Measurements from ENCODE around the gene HOXC9. TPM values are rescaled to one million over a fixed set of nuclear protein-coding genes. Genes with fewer than 3 reads are reported as not detected.

HOXC9 gene
- total and polyA plus RNA-seq, 7 donors = 6.4 to 31.1 (median 11.3) TPM

DNA sequence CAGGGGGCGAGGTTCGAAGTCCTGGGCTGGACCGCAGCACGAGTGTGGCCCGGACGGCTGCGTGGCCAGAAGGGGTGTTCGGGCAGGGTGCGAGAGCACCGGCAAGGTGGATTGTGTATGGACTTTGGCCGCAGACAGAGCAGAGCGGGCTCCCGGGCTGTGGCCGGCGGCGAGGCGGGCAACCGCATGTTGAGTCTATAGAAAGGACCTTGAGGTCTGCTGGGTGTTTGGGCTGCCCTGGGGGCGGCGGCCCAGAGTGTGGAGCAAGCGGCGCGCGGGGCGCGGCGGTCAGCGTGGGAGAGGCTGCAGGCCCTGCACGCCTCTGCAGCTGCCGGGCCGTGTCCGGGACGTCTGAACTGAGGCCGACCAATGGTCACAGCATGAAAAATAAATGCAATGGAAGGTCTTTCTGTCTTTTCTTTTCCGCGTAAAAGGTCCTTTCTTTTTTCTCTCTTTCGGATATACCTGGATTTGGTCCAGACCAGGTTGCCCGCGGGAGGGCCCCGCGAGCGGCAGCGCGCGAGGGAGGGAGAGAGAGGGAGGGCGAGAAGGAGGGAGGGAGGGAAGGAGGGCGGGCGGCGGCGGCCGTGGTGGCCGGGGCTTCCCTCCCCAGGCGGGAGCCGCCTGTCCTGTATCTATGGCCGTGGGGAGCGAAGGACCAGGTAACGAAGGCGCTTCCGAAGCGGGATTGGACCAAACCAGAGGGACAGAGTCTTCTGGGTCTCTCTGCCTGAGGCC is 5.5 kb upstream of the HOXC9 start:
- TF ChIP-seq, protein P1, sequence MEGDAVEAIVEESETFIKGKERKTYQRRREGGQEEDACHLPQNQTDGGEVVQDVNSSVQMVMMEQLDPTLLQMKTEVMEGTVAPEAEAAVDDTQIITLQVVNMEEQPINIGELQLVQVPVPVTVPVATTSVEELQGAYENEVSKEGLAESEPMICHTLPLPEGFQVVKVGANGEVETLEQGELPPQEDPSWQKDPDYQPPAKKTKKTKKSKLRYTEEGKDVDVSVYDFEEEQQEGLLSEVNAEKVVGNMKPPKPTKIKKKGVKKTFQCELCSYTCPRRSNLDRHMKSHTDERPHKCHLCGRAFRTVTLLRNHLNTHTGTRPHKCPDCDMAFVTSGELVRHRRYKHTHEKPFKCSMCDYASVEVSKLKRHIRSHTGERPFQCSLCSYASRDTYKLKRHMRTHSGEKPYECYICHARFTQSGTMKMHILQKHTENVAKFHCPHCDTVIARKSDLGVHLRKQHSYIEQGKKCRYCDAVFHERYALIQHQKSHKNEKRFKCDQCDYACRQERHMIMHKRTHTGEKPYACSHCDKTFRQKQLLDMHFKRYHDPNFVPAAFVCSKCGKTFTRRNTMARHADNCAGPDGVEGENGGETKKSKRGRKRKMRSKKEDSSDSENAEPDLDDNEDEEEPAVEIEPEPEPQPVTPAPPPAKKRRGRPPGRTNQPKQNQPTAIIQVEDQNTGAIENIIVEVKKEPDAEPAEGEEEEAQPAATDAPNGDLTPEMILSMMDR (IDR thresholded peaks at IDR 0.05) = no peak
- H3K36me3 ChIP-seq (ENCODE audit: insufficient read depth in 1 of 2, low read depth in 1 of 2) = no peaks in the 10 kb centered on the region
- peaks cover 0 to 3% (median 0%) of the 10 kb centered on the region in 3 donors for H3K27me3 ChIP-seq (ENCODE audit: insufficient read depth in 3 of 3, low read length in 2 of 3)
- H3K9me3 ChIP-seq = no peaks in the 10 kb centered on the region
- H3K27ac ChIP-seq = peak overlapping the region; percentile 95
- peaks cover 31% of the 10 kb centered on the region for H3K4me1 ChIP-seq
- DNase-seq = no peak
- 1 to 2% (median 1%) methylated on average over 46 to 60 of the region's 60 CpGs for WGBS, 3 donors
- intact Hi-C loops (cut with DNase I) = no loop called here
- peak overlapping the region; percentile 78 for H3K4me3 ChIP-seq
- peak; percentile 47 to 52 (median 48) for ATAC-seq

DNA sequence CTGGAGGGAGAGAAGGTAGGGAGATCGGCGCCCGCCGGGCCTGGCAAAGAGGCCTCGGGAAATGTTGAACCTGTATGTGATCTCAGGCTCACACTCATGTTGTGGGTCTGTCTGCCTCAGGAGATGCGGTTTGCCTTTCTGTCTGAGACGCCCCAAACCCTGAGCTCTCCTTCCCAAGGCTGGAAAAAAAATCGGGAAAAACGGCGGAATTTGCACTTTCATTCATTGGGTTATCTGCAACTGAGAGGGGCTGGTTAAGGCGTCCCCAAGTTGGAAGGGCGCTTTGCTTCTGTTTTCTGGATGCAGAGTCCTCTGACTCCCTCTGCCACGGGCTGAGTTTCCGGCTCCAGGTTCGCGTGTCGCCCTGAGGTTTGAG is 5.0 kb upstream of the HOXC9 start:
- peak in 1 of 4 donors; percentile 3 for ATAC-seq
- WGBS, 3 donors = 1 to 2% (median 2%) methylated on average over 17 of the region's 17 CpGs
- no peaks in the 10 kb centered on the region for H3K36me3 ChIP-seq (ENCODE audit: insufficient read depth in 1 of 2, low read depth in 1 of 2)
- TF ChIP-seq, protein P1 (IDR thresholded peaks at IDR 0.05) = no peak
- H3K4me3 ChIP-seq = peak overlapping the region; percentile 78
- H3K4me1 ChIP-seq = peaks cover 30% of the 10 kb centered on the region
- intact Hi-C loops (cut with DNase I) = no loop called here
- peaks cover 0 to 3% (median 0%) of the 10 kb centered on the region in 3 donors for H3K27me3 ChIP-seq (ENCODE audit: insufficient read depth in 3 of 3, low read length in 2 of 3)
- peak overlapping the region; percentile 95 for H3K27ac ChIP-seq
- H3K9me3 ChIP-seq = no peaks in the 10 kb centered on the region
- no peak for DNase-seq

DNA sequence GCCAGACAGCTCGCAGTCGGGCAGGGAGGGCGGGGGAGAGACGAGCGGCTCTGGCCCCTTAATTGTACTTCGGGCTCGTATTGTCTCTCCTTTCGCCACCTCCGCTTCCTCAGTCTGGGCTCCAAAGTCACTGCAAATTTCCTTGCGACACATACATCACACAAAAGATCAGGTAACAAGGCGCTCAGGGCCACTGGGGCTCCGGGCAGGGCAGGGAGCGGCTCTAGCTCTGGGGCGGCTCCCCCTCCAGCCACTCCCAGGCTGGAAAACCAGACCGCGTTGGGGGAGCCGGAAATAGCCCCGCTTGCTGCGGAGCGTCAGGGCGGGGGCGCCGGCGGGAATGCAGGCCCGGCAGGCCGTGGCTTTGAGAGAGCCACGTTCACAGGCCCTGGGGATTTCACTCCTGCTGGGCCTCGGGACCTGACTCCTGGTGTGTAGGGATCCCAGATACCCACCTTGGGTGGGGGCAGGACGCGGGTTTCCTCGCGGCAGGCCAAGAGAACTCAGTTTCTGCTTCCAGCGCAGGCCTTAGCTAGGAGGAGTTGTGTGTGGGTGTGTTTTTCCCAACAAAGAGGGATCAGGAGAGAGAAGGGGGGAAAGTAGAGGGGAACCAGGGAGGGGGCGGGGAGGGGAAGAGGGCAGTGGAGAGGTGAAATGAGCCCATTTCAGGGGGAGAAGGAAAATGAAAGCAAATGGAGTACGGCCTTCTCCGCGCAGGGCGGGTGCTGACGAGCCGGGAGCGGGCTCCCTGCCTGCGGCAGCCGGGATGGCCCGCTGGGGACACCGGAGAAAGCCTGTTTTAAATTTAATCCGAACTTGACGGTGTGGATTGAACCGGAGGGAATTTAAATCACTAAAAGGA is 4.4 kb upstream of the HOXC9 start:
- Histone ChIP-seq H3K4me3 (peak overlapping the region; percentile 78), H3K36me3 (ENCODE audit: insufficient read depth in 1 of 2, low read depth in 1 of 2) (no peaks in the 10 kb centered on the region), H3K27me3 (ENCODE audit: insufficient read depth in 3 of 3, low read length in 2 of 3) (peaks cover 0 to 3% (median 0%) of the 10 kb centered on the region in 3 donors), H3K4me1 (peaks cover 24% of the 10 kb centered on the region), H3K9me3 (no peaks in the 10 kb centered on the region), H3K27ac (peak overlapping the region; percentile 95)
- 1% methylated on average over 46 to 48 of the region's 48 CpGs for WGBS, 3 donors
- ATAC-seq = peak in 3 of 4 donors; percentile 56 to 73 (median 70)
- TF ChIP-seq, protein P1 (IDR thresholded peaks at IDR 0.05) = no peak
- peak; percentile 57 to 94 for DNase-seq
- intact Hi-C loops (cut with DNase I) = loop anchor here in 1 of 2 donors (2.0 kb wide), 1 partner anchor 13 kb away; no protein-coding TSS in a partner anchor

DNA sequence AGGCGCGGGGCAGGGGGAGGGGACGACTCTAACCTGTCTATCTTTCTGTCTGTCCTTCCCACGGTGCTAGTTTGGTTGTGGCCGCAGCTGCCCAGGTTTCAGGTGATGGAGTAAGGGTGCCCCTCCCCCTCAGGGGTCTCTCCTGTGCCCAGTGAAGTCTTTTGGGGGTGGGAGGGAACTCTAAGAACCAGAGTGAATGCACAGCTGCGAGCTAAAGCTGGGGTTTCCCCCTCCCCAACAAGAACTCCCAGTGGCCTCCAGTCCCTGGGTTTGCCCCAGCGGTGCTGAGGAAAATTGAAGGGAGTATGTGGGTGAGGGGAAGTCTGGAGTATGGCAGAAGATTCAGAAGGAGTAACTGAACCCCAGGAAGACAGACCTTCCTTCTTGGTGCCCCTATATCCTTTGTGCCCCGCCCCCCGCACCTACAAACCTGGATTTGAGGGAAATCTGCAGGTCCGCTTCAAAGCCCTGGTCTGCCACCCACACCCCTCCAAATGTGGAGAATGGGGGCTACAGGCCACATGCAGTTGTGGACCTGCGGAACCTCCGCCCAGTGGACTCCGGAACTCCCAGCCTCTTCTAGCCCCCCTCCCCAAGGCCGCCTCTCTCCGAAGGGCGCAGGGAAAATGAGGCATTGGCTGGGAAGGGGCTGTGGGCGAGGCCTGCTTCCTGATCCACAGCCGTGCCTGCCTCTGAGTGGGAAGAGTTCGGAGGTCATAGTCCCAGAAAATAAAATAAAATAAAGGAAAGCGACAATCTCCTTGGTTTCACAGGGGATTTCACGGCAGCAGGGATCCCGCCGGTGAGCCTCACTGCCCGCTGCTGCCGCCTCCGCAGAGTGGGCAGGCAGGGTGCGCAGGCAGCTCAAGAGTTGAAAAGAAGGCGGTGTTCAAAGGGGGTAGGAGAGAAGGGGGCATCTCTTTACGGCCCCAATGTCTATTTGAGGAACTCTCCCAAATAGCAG is 3.4 kb upstream of the HOXC9 start:
- TF ChIP-seq, protein P1 (IDR thresholded peaks at IDR 0.05) = no peak
- ATAC-seq (peak in 2 of 4 donors; percentile 16 to 19), DNase-seq (no peak)
- intact Hi-C loops (cut with DNase I) = loop anchor here in 1 of 2 donors (2.0 kb wide), 1 partner anchor 14 kb away; no protein-coding TSS in a partner anchor
- Histone ChIP-seq H3K9me3 (no peaks in the 10 kb centered on the region), H3K36me3 (ENCODE audit: insufficient read depth in 1 of 2, low read depth in 1 of 2) (no peaks in the 10 kb centered on the region), H3K4me3 (peak overlapping the region; percentile 78), H3K4me1 (peaks cover 17% of the 10 kb centered on the region), H3K27me3 (ENCODE audit: insufficient read depth in 3 of 3, low read length in 2 of 3) (no peaks in the 10 kb centered on the region), H3K27ac (peak overlapping the region; percentile 95)
- WGBS, 3 donors = 7 to 13% (median 10%) methylated on average over 29 of the region's 29 CpGs

Data from psoas muscle (tissue), 8 donors.